ENCODE measurements around the gene KCNJ1.

GRCh38 chr11:128803011-128803410 lies 64.1 kb downstream of the KCNJ1 start:
- TF ChIP-seq CTCF (IDR thresholded peaks at IDR 0.05) (no peak), POLR2A (IDR thresholded peaks at IDR 0.05) (no peak)

Measured in lower leg skin (tissue), 3 donors.